OCI-LY7 (cell line): ENCODE data around the gene PLTP. TPM values are rescaled to one million over a fixed set of nuclear protein-coding genes. Genes with fewer than 3 reads are reported as not detected.

Experiments used
- BruUV-seq: library from RNA; stranded (reverse); fragments of 400-500 nt; replicated peaks from 2 replicates; lab custom pipeline; 2021; lab: Mats Ljungman, UMichigan
- CTCF ChIA-PET: fragments of 300-600 bp; sonication (Branson Sonifier 250); formaldehyde crosslinking; loops from one replicate; lab custom pipeline; 2022; ENCODE audit warnings: antibody characterized with exemption; ENCODE audit not compliant: unreplicated experiment; lab: Charles Lee
- POLR2A ChIA-PET: fragments of 300-600 bp; sonication (Branson Sonifier 250); formaldehyde crosslinking; loops from one replicate; lab custom pipeline; 2022; ENCODE audit warnings: antibody characterized with exemption; lab: Charles Lee
- DNase-seq: peaks from one replicate; pipeline ENCODE4 v3.0.0-alpha.2; 2015; ENCODE audit warnings: low spot score
- H2AFZ ChIP-seq: fragments of 200-600 bp; sonication (generic), shearing (Covaris generic); 2 replicates; pipeline ENCODE4 v1.6.1; 2014; ENCODE audit warnings: mild to moderate bottlenecking, antibody characterized with exemption, low read length, moderate library complexity
- H3K27ac ChIP-seq: fragments of 200-600 bp; sonication (generic); 2 replicates; pipeline ENCODE4 v1.5.1; 2014; ENCODE audit warnings: mixed run types, low read depth, mild to moderate bottlenecking, moderate library complexity, low read length, inconsistent platforms; ENCODE audit not compliant: poor library complexity, severe bottlenecking
- H3K36me3 ChIP-seq: fragments of 200-600 bp; sonication (generic); 2 replicates; pipeline ENCODE4 v1.6.1; 2014; ENCODE audit warnings: mild to moderate bottlenecking, antibody characterized with exemption, low read length, moderate library complexity, mixed read lengths; ENCODE audit not compliant: insufficient read depth
- H3K4me1 ChIP-seq: fragments of 200-600 bp; sonication (generic); 2 replicates; pipeline ENCODE4 v1.5.1; 2014; ENCODE audit warnings: mild to moderate bottlenecking, low read length; ENCODE audit not compliant: insufficient read depth, poor library complexity, severe bottlenecking
- H3K4me2 ChIP-seq: fragments of 200-600 bp; sonication (generic); 2 replicates; pipeline ENCODE4 v1.6.1; 2014; ENCODE audit warnings: mild to moderate bottlenecking, low read length
- H3K4me3 ChIP-seq: fragments of 200-600 bp; sonication (generic); 2 replicates; pipeline ENCODE4 v1.5.1; 2014; ENCODE audit warnings: mild to moderate bottlenecking, low read depth, low read length; ENCODE audit not compliant: poor library complexity, severe bottlenecking
- H3K79me2 ChIP-seq: fragments of 200-600 bp; sonication (generic); 2 replicates; pipeline ENCODE4 v1.6.1; 2016; ENCODE audit warnings: low read depth, mild to moderate bottlenecking, low read length, moderate library complexity, mixed read lengths; ENCODE audit not compliant: insufficient read depth
- H3K9me2 ChIP-seq: fragments of 200-600 bp; sonication (generic); 2 replicates; pipeline ENCODE4 v1.6.1; 2016; ENCODE audit warnings: mild to moderate bottlenecking, low read length, mixed read lengths; ENCODE audit not compliant: insufficient read depth
- H3K9me3 ChIP-seq: fragments of 200-600 bp; sonication (generic); 2 replicates; pipeline ENCODE4 v1.6.1; 2014; ENCODE audit warnings: mild to moderate bottlenecking, mixed run types, low read length, mixed read lengths
- H4K20me1 ChIP-seq: fragments of 200-600 bp; sonication (generic); 2 replicates; pipeline ENCODE4 v1.6.1; 2014; ENCODE audit warnings: mild to moderate bottlenecking, antibody characterized with exemption, low read length, moderate library complexity, mixed read lengths; ENCODE audit not compliant: insufficient read depth
- CTCF ChIP-seq: fragments of 200-600 bp; sonication (generic); conservative IDR thresholded peaks from 2 replicates; pipeline ENCODE4 v1.5.1; 2014; ENCODE audit warnings: mild to moderate bottlenecking, antibody characterized with exemption, low read length, moderate library complexity, mixed read lengths
- EZH2phosphoT487 ChIP-seq: fragments of 200-600 bp; sonication (generic); IDR thresholded peaks from 2 replicates; pipeline ENCODE4 v1.6.1; 2018; ENCODE audit warnings: low read depth, borderline replicate concordance, mild to moderate bottlenecking, mixed run types, antibody characterized with exemption, low read length, moderate library complexity, mixed read lengths
- intact Hi-C: fragments of 100-400 bp; cut with micrococcal nuclease; formaldehyde crosslinking; loops from one replicate; pipeline ENCODE4 v1.10.0; 2022; ENCODE audit not compliant: unreplicated experiment
- total RNA-seq, 2 experiments: library from RNA; depleted of rRNA in 1 of 2; stranded (reverse); fragments of >200 nt in 1 of 2; shearing (Covaris generic) in 1 of 2; gene quantifications; 2 replicates each; pipeline ENCODE4 v1.2.3, GENCODE V29; 2014 to 2022

Gene PLTP
- total RNA-seq, 2 experiments from 2014 or later: 12.7 to 17.1 TPM

- no TSS peak for BruUV-seq
- Histone ChIP-seq H3K36me3 (no peaks in the 10 kb centered on the region), H3K79me2 (no peaks in the 10 kb centered on the region), H3K27ac (no peak overlapping the region), H3K9me2 (no peaks in the 10 kb centered on the region), H3K4me2 (no peak overlapping the region), H2AFZ (no peak overlapping the region), H4K20me1 (no peaks in the 10 kb centered on the region), H3K4me1 (no peaks in the 10 kb centered on the region), H3K4me3 (no peak overlapping the region), H3K9me3 (no peaks in the 10 kb centered on the region)
- ChIA-PET CTCF (no interaction called here), POLR2A (interaction anchor here (0.7 to 1.0 kb wide), 3 partner anchors 11 to 505 kb away, joined by 3 to 5 read pairs (median 3); no protein-coding TSS in a partner anchor)
- intact Hi-C loops: no loop called here
- TF ChIP-seq CTCF: no peak
- TF ChIP-seq EZH2phosphoT487: no peak
- DNase-seq: no peak
Measured at GRCh38 chr20:45921337-45922189, 9.6 kb upstream of the PLTP start.

GRCh38 chr20:45920462-45921336, 8.7 kb upstream of the PLTP start:
- H4K20me1 ChIP-seq: no peaks in the 10 kb centered on the region
- no peak overlapping the region for H3K27ac ChIP-seq
- TF ChIP-seq EZH2phosphoT487 (no peak), CTCF (no peak)
- ChIA-PET POLR2A (interaction anchor here (0.6 to 1.5 kb wide), 5 partner anchors 10 to 674 kb away, joined by 3 to 5 read pairs (median 4); no protein-coding TSS in a partner anchor), CTCF (no interaction called here)
- no peaks in the 10 kb centered on the region for H3K9me3 ChIP-seq
- BruUV-seq: no TSS peak
- H3K36me3 ChIP-seq: no peaks in the 10 kb centered on the region
- H2AFZ ChIP-seq: no peak overlapping the region
- H3K4me1 ChIP-seq: no peaks in the 10 kb centered on the region
- H3K79me2 ChIP-seq: no peaks in the 10 kb centered on the region
- DNase-seq: no peak
- no peaks in the 10 kb centered on the region for H3K9me2 ChIP-seq
- intact Hi-C loops: no loop called here
- no peak overlapping the region for H3K4me2 ChIP-seq
- no peak overlapping the region for H3K4me3 ChIP-seq
